CMK (cell line): ENCODE data around the gene TNRC6C.
A peak's percentile ranks its signal among the peaks of the same experiment; 100 is the strongest.
"Not testable (repeated sequence)": the region's sequence is repeated elsewhere in the genome, so short reads cannot be mapped to it uniquely, and the experiment has no call there.

Experiments
- DNase-seq: peaks from one replicate; pipeline ENCODE4 v3.0.0-alpha.2; 2010; ENCODE audit warnings: low read depth

Gene TNRC6C

GRCh38 chr17:77962348-77962747, 3.8 kb downstream of the TNRC6C start:
- no peak for DNase-seq

GRCh38 chr17:77963441-77963840, 4.9 kb downstream of the TNRC6C start:
- peak; percentile 41 for DNase-seq

GRCh38 chr17:77965352-77965751, 6.8 kb downstream of the TNRC6C start:
- no peak for DNase-seq

GRCh38 chr17:77966476-77966875, 8.0 kb downstream of the TNRC6C start:
- DNase-seq, result no peak

GRCh38 chr17:77968788-77969187, 10.3 kb downstream of the TNRC6C start:
- DNase-seq, result no peak

- DNase-seq, result not testable (repeated sequence)
Observed at GRCh38 chr17:77972271-77972670, 13.8 kb downstream of the TNRC6C start.

GRCh38 chr17:77973953-77974352, 15.4 kb downstream of the TNRC6C start:
- DNase-seq, result no peak

- DNase-seq, result no peak
Observed at GRCh38 chr17:77974396-77974795, 15.9 kb downstream of the TNRC6C start.

GRCh38 chr17:77982430-77982829, 23.9 kb downstream of the TNRC6C start:
- not testable (repeated sequence) for DNase-seq

- DNase-seq, result no peak
Observed at GRCh38 chr17:77990301-77990700, 31.8 kb downstream of the TNRC6C start.

- not testable (repeated sequence) for DNase-seq
Observed at GRCh38 chr17:77993735-77994134, 35.2 kb downstream of the TNRC6C start.

- no peak for DNase-seq
Observed at GRCh38 chr17:77995146-77995852, 36.8 kb downstream of the TNRC6C start.

GRCh38 chr17:77996256-77996655, 37.8 kb downstream of the TNRC6C start:
- no peak for DNase-seq

GRCh38 chr17:77999413-78000173, 41.1 kb downstream of the TNRC6C start:
- no peak for DNase-seq

- no peak for DNase-seq
Observed at GRCh38 chr17:78000341-78000740, 41.8 kb downstream of the TNRC6C start.

- no peak for DNase-seq
Observed at GRCh38 chr17:78001182-78001581, 42.7 kb downstream of the TNRC6C start.

GRCh38 chr17:78001612-78002011, 43.1 kb downstream of the TNRC6C start:
- DNase-seq, result no peak

GRCh38 chr17:78002166-78002565, 43.7 kb downstream of the TNRC6C start:
- no peak for DNase-seq

- no peak for DNase-seq
Observed at GRCh38 chr17:78005452-78006171, 47.1 kb downstream of the TNRC6C start.

GRCh38 chr17:78006338-78006737, 47.8 kb downstream of the TNRC6C start:
- no peak for DNase-seq

- no peak for DNase-seq
Observed at GRCh38 chr17:78007647-78008046, 49.1 kb downstream of the TNRC6C start.

GRCh38 chr17:78010759-78011158, 52.3 kb downstream of the TNRC6C start:
- no peak for DNase-seq

GRCh38 chr17:78012428-78012827, 53.9 kb downstream of the TNRC6C start:
- DNase-seq, result no peak
